Measurements from ENCODE around the gene ZPBP2.

- TF ChIP-seq REST (IDR thresholded peaks at IDR 0.05; ENCODE audit: borderline replicate concordance) (no peak), POLR2AphosphoS5 (IDR thresholded peaks at IDR 0.05) (no peak)
Measured at GRCh38 chr17:39852239-39852638, 15.8 kb upstream of the ZPBP2 start.

Data from neural cell (in vitro differentiated cells).